CD4-positive, alpha-beta T cell (primary cell): ENCODE results near the gene SARS2. TPM values are rescaled to one million over a fixed set of nuclear protein-coding genes. Genes with fewer than 3 reads are reported as not detected.
A peak's percentile ranks its signal among the peaks of the same experiment; 100 is the strongest.

Experiments used
- ATAC-seq: fragments of 200-7000 bp; cut with Tn5 transposase; one replicate; pipeline ENCODE4 v1.10.0; 2022; ENCODE audit warnings: mild to moderate bottlenecking; ENCODE audit not compliant: poor library complexity
- CTCF ChIA-PET: fragments of 350-600 bp; sonication (Branson Sonifier 250); formaldehyde crosslinking; loops from one replicate; lab custom pipeline; 2021; ENCODE audit warnings: antibody characterized with exemption, inconsistent platforms; lab: Charles Lee
- POLR2A ChIA-PET: fragments of 350-600 bp; sonication (Branson Sonifier 250); formaldehyde crosslinking; loops from one replicate; lab custom pipeline; 2021; ENCODE audit warnings: antibody characterized with exemption, inconsistent platforms; lab: Charles Lee
- DNase-seq, 14 experiments: peaks; one replicate each; pipeline ENCODE4 v3.0.0-alpha.2; 2013 to 2020; ENCODE audit warnings: mixed read lengths in 2 of 14
- H3K27ac ChIP-seq, 2 donors: one replicate each; pipeline versions ENCODE4 v1.5.1 to v1.7.0; 2013; ENCODE audit warnings: low read length in 2 of 2, low read depth in 1 of 2, mild to moderate bottlenecking in 1 of 2
- H3K27me3 ChIP-seq, 2 experiments: 1 replicate in 1 of 2; 2 replicates in 1 of 2; pipeline versions ENCODE4 v1.6.1 to v1.7.0; 2013; ENCODE audit warnings: low read length in 2 of 2, control low read depth in 1 of 2, mild to moderate bottlenecking in 1 of 2, moderate library complexity in 1 of 2; ENCODE audit not compliant: insufficient read depth in 2 of 2, control insufficient read depth in 1 of 2
- H3K36me3 ChIP-seq: one replicate; pipeline ENCODE4 v1.6.1; 2013; ENCODE audit warnings: low read length, control low read depth; ENCODE audit not compliant: insufficient read depth
- H3K4me1 ChIP-seq: one replicate; pipeline ENCODE4 v1.6.1; 2013; ENCODE audit warnings: low read length, control low read depth; ENCODE audit not compliant: insufficient read depth
- H3K4me3 ChIP-seq: one replicate; pipeline ENCODE4 v1.5.1; 2013; ENCODE audit warnings: mild to moderate bottlenecking, low read length, moderate library complexity
- H3K9me3 ChIP-seq, 2 experiments: 1 replicate in 1 of 2; 2 replicates in 1 of 2; pipeline versions ENCODE4 v1.6.1 to v1.7.0; 2013; ENCODE audit warnings: low read length in 2 of 2, mild to moderate bottlenecking in 2 of 2, control low read depth in 1 of 2, moderate library complexity in 1 of 2; ENCODE audit not compliant: control insufficient read depth in 1 of 2, insufficient read depth in 1 of 2
- H3K27ac Mint-ChIP-seq: one replicate; pipeline ENCODE4 v1.8.0; 2020; ENCODE audit warnings: mixed read lengths
- H3K27me3 Mint-ChIP-seq: one replicate; pipeline ENCODE4 v1.8.0; 2021; ENCODE audit warnings: mixed read lengths
- H3K36me3 Mint-ChIP-seq: one replicate; pipeline ENCODE4 v1.8.0; 2021; ENCODE audit warnings: low read depth, mixed read lengths
- H3K4me1 Mint-ChIP-seq: one replicate; pipeline ENCODE4 v1.8.0; 2021; ENCODE audit warnings: low read depth, mixed read lengths
- H3K4me3 Mint-ChIP-seq: one replicate; pipeline ENCODE4 v1.8.0; 2020; ENCODE audit warnings: mild to moderate bottlenecking, mixed read lengths
- H3K9me3 Mint-ChIP-seq: one replicate; pipeline ENCODE4 v1.8.0; 2020; ENCODE audit warnings: mixed read lengths
- CTCF ChIP-seq: fragments of 200-600 bp; IDR thresholded peaks from one replicate; pipeline ENCODE4 v1.8.0; 2022; ENCODE audit warnings: antibody characterized with exemption, mild to moderate bottlenecking
- intact Hi-C, 2 experiments: fragments of 100-400 bp; cut with DNase I in 1 of 2; cut with micrococcal nuclease in 1 of 2; formaldehyde crosslinking; loops; one replicate each; pipeline versions ENCODE4 v1.15.1 to v1.9.0; 2023 to 2025; cut with DNase I, micrococcal nuclease
- total RNA-seq, 174 experiments: library from RNA in 2 of 174; stranded (reverse) in 2 of 174; gene quantifications; one replicate each; pipeline ENCODE4 v1.2.3 and lab custom pipeline; 2021 to 2026

The SARS2 gene
- total RNA-seq, 2 experiments from 2014 or later = 18.7 to 22.8 TPM

DNA sequence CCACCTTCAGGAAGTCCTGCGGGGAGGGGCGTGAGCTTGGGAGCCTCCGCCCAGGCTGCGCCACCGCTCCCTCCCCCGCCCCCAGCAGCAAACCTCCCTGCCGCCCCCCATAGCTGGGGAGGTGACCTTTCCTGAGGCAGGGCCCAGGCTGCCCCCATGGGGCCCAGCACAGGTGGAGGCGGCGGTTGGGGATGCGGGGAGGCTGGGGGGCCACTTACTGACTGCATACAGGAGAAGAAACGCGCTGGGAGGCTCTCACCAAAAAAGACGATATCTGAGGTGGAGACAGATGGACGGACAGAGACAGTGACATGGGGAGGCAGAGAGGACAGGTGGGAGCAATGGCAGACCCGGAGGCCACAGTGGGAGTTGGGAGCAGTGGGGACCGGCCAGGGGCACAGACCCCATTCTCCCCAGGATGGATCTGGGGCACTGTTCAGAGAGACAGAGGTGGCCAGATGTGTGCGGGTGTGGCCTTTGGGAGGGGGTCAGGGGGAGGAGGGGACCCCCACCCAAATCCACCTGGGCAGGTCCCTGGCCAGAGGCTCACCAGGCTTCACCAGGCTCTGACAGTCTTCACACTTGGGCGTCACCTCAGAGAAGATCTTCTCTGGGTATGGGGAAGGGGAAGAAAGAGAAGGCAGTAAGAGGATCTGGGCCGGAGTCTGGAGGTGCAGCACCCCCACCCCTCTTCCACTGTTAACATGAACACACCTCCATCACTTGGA, 49.5 kb downstream of the SARS2 start:
- intact Hi-C loops = no loop called here
- peaks cover 30% of the 10 kb centered on the region for H3K4me1 Mint-ChIP-seq
- peaks cover 37% of the 10 kb centered on the region for H3K36me3 Mint-ChIP-seq
- no peak for ATAC-seq
- H3K27me3 ChIP-seq = no peaks in the 10 kb centered on the region
- ChIA-PET CTCF (no interaction called here), POLR2A (no interaction called here)
- H3K9me3 Mint-ChIP-seq = no peaks in the 10 kb centered on the region
- peaks cover 23% of the 10 kb centered on the region for H3K36me3 ChIP-seq
- peaks cover 55% of the 10 kb centered on the region for H3K4me1 ChIP-seq
- no peaks in the 10 kb centered on the region for H3K9me3 ChIP-seq
- peak overlapping the region; percentile 59 for H3K27ac Mint-ChIP-seq
- no peak overlapping the region for H3K4me3 ChIP-seq
- no peak overlapping the region for H3K4me3 Mint-ChIP-seq
- peak overlapping the region; percentile 90 to 96 for H3K27ac ChIP-seq
- TF ChIP-seq CTCF = no peak
- DNase-seq = no peak
- H3K27me3 Mint-ChIP-seq = no peaks in the 10 kb centered on the region

GRCh38 chr19:38880076-38880881, 50.3 kb downstream of the SARS2 start:
- no peak for TF ChIP-seq CTCF
- H3K4me1 ChIP-seq = peaks cover 55% of the 10 kb centered on the region
- DNase-seq (no peak), ATAC-seq (no peak)
- Mint-ChIP-seq H3K27me3 (no peaks in the 10 kb centered on the region), H3K27ac (peak overlapping the region; percentile 79), H3K36me3 (peaks cover 42% of the 10 kb centered on the region), H3K4me1 (peaks cover 33% of the 10 kb centered on the region), H3K4me3 (no peak overlapping the region), H3K9me3 (no peaks in the 10 kb centered on the region)
- H3K27ac ChIP-seq = peak overlapping the region; percentile 90 to 96
- no peaks in the 10 kb centered on the region for H3K27me3 ChIP-seq
- intact Hi-C loops = no loop called here
- peaks cover 23% of the 10 kb centered on the region for H3K36me3 ChIP-seq
- no peaks in the 10 kb centered on the region for H3K9me3 ChIP-seq
- CTCF ChIA-PET = interaction anchor here (1.0 to 2.0 kb wide), 2 partner anchors 110 to 478 kb away, joined by 3 to 4 read pairs; partner anchors contain the start of gene FAM98C
- H3K4me3 ChIP-seq = no peak overlapping the region
- POLR2A ChIA-PET = interaction anchor here (3.4 to 3.6 kb wide), 3 partner anchors 29 to 49 kb away, joined by 15 to 32 read pairs (median 27); partner anchors contain the start of genes ECH1 and HNRNPL

GRCh38 chr19:38879400-38879751, 51.2 kb downstream of the SARS2 start:
- Histone ChIP-seq H3K4me3 (no peak overlapping the region), H3K36me3 (peaks cover 24% of the 10 kb centered on the region), H3K4me1 (peaks cover 55% of the 10 kb centered on the region), H3K9me3 (no peaks in the 10 kb centered on the region), H3K27me3 (no peaks in the 10 kb centered on the region), H3K27ac (peak overlapping the region; percentile 90 to 96)
- ATAC-seq (no peak), DNase-seq (no peak)
- H3K27me3 Mint-ChIP-seq = no peaks in the 10 kb centered on the region
- peaks cover 33% of the 10 kb centered on the region for H3K4me1 Mint-ChIP-seq
- CTCF ChIA-PET = interaction anchor here (1.0 to 2.4 kb wide), 5 partner anchors 8 to 477 kb away, joined by 3 to 12 read pairs (median 4); partner anchors contain the start of genes FAM98C, MRPS12 and SARS2
- H3K36me3 Mint-ChIP-seq = peaks cover 45% of the 10 kb centered on the region
- intact Hi-C loops = loop anchor here (2.0 to 5.0 kb wide), 3 partner anchors 19 to 147 kb away; partner anchors contain the start of genes NFKBIB (in 1 of the 2) and SIRT2 (in 1 of the 2)
- no peaks in the 10 kb centered on the region for H3K9me3 Mint-ChIP-seq
- POLR2A ChIA-PET = interaction anchor here (1.5 to 3.6 kb wide), 13 partner anchors 8 to 476 kb away, joined by 5 to 32 read pairs (median 13); partner anchors contain the start of genes ECH1, FAM98C, HNRNPL and MRPS12
- H3K4me3 Mint-ChIP-seq = no peak overlapping the region
- no peak for TF ChIP-seq CTCF
- peak overlapping the region; percentile 97 for H3K27ac Mint-ChIP-seq
